H1 (cell line): ENCODE data around the gene NT5DC3. TPM values are rescaled to one million over a fixed set of nuclear protein-coding genes. Genes with fewer than 3 reads are reported as not detected.

ENCODE experiments used
- CTCF ChIA-PET: fragments of 300-600 bp; sonication (Branson Sonifier 250); formaldehyde crosslinking; loops from one replicate; lab custom pipeline; 2021; ENCODE audit not compliant: partially characterized antibody; lab: Charles Lee
- POLR2A ChIA-PET: fragments of 300-600 bp; sonication (Branson Sonifier 250); formaldehyde crosslinking; loops from one replicate; lab custom pipeline; 2021; ENCODE audit warnings: inconsistent platforms; ENCODE audit not compliant: partially characterized antibody; lab: Charles Lee
- DNase-seq, 2 experiments: peaks; one replicate each; pipeline versions ENCODE4 v3.0.0 to v3.0.0-alpha.2; 2010 to 2022; ENCODE audit warnings: low spot score in 2 of 2, low read depth in 1 of 2, mixed read lengths in 1 of 2
- FAIRE-seq: peaks from 2 replicates; lab custom pipeline; 2011; peaks lifted over from hg19 to GRCh38; lab: Jason Lieb, UNC
- H2AFZ ChIP-seq: 2 replicates; pipeline ENCODE4 v1.8.1; 2012; ENCODE audit warnings: low read length, inconsistent platforms
- H2AK5ac ChIP-seq: 2 replicates; pipeline ENCODE4 v1.6.1; 2013; ENCODE audit warnings: low read depth, low read length
- H2BK120ac ChIP-seq: replicated peaks from 2 replicates; pipeline ENCODE3; 2013; ENCODE audit warnings: low read depth, low read length, inconsistent platforms
- H2BK12ac ChIP-seq: 2 replicates; pipeline ENCODE4 v1.6.1; 2013; ENCODE audit warnings: low read depth, low read length
- H2BK15ac ChIP-seq: 2 replicates; pipeline ENCODE4 v1.6.1; 2013; ENCODE audit warnings: low read length
- H2BK20ac ChIP-seq: 2 replicates; pipeline ENCODE4 v1.6.1; 2013; ENCODE audit warnings: low read length
- H2BK5ac ChIP-seq: 2 replicates; pipeline ENCODE4 v1.6.1; 2013; ENCODE audit warnings: low read depth, low read length
- H3K14ac ChIP-seq: 2 replicates; pipeline ENCODE4 v1.6.1; 2013; ENCODE audit warnings: inconsistent platforms; ENCODE audit not compliant: insufficient read length
- H3K18ac ChIP-seq: 2 replicates; pipeline ENCODE4 v1.6.1; 2013; ENCODE audit warnings: low read length; ENCODE audit errors: extremely low read depth
- H3K23ac ChIP-seq: 2 replicates; pipeline ENCODE4 v1.6.1; 2013; ENCODE audit warnings: inconsistent platforms; ENCODE audit not compliant: insufficient read length
- H3K23me2 ChIP-seq: 2 replicates; pipeline ENCODE4 v1.6.1; 2013; ENCODE audit warnings: low read depth, low read length
- H3K27ac ChIP-seq: 2 replicates; pipeline ENCODE4 v1.6.1; 2011; ENCODE audit warnings: low read depth, low read length, inconsistent platforms
- H3K27me3 ChIP-seq, 4 experiments: replicated peaks in 1 of 4; 1 replicate in 1 of 4; 2 replicates in 3 of 4; pipeline versions ENCODE4 v1.6.1 to v1.8.1; 2011 to 2013; ENCODE audit warnings: low read length in 3 of 4, mild to moderate bottlenecking in 3 of 4, inconsistent platforms in 2 of 4, mixed read lengths in 2 of 4, moderate library complexity in 1 of 4; ENCODE audit not compliant: control insufficient read depth in 3 of 4, insufficient read depth in 3 of 4; ENCODE audit errors: extremely low read depth in 1 of 4
- H3K36me3 ChIP-seq, 4 experiments: 2 replicates each; pipeline versions ENCODE4 v1.6.1 to v1.8.1; 2011 to 2013; ENCODE audit warnings: mild to moderate bottlenecking in 4 of 4, low read length in 3 of 4, moderate library complexity in 2 of 4, control low read depth in 1 of 4, inconsistent platforms in 1 of 4; ENCODE audit not compliant: insufficient read depth in 4 of 4, control insufficient read depth in 2 of 4
- H3K4ac ChIP-seq: replicated peaks from 2 replicates; pipeline ENCODE3; 2013; ENCODE audit warnings: low read length, low read depth, mixed read lengths, inconsistent platforms; ENCODE audit not compliant: insufficient read length
- H3K4me1 ChIP-seq, 4 experiments: replicated peaks in 1 of 4; 1 replicate in 1 of 4; 2 replicates in 3 of 4; pipeline versions ENCODE4 v1.6.1 to v1.8.1; 2011 to 2013; ENCODE audit warnings: low read length in 3 of 4, inconsistent platforms in 2 of 4, mixed read lengths in 1 of 4; ENCODE audit not compliant: insufficient read depth in 4 of 4, control insufficient read depth in 3 of 4
- H3K4me2 ChIP-seq, 2 experiments: 2 replicates each; pipeline versions ENCODE4 v1.6.1 to v1.8.1; 2011 to 2013; ENCODE audit warnings: low read depth in 2 of 2, low read length in 2 of 2, control low read depth in 1 of 2, inconsistent platforms in 1 of 2, mild to moderate bottlenecking in 1 of 2; ENCODE audit not compliant: insufficient read depth in 1 of 2
- H3K4me3 ChIP-seq, 4 experiments: fragments of 200-600, 300-600 bp in 1 of 4; sonication (generic), shearing (Covaris generic), sonication (Bioruptor Twin) in 1 of 4; 2 replicates each; pipeline versions ENCODE4 v1.5.1 to v1.8.1; 2011 to 2016; ENCODE audit warnings: low read length in 4 of 4, low read depth in 3 of 4, control low read depth in 2 of 4, inconsistent platforms in 2 of 4, mild to moderate bottlenecking in 2 of 4, mixed read lengths in 1 of 4, moderate library complexity in 1 of 4; ENCODE audit not compliant: insufficient read depth in 2 of 4; ENCODE audit errors: extremely low read depth in 1 of 4
- H3K56ac ChIP-seq: replicated peaks from 2 replicates; pipeline ENCODE3; 2013; ENCODE audit warnings: low read depth, mild to moderate bottlenecking, mixed read lengths, low read length, inconsistent platforms; ENCODE audit not compliant: insufficient read length
- H3K79me1 ChIP-seq: 2 replicates; pipeline ENCODE4 v1.6.1; 2013; ENCODE audit warnings: low read depth, low read length, control low read depth
- H3K79me2 ChIP-seq, 2 experiments: 2 replicates each; pipeline versions ENCODE4 v1.6.1 to v1.8.1; 2012 to 2013; ENCODE audit warnings: low read length in 2 of 2, mild to moderate bottlenecking in 2 of 2, inconsistent platforms in 1 of 2; ENCODE audit not compliant: insufficient read depth in 2 of 2, control insufficient read depth in 1 of 2
- H3K9ac ChIP-seq, 4 experiments: replicated peaks in 1 of 4; 1 replicate in 1 of 4; 2 replicates in 3 of 4; pipeline versions ENCODE4 v1.6.1 to v1.8.1; 2011 to 2013; ENCODE audit warnings: low read depth in 3 of 4, low read length in 3 of 4, control low read depth in 2 of 4, mild to moderate bottlenecking in 2 of 4, moderate library complexity in 2 of 4, inconsistent platforms in 1 of 4; ENCODE audit errors: extremely low read depth in 1 of 4
- H3K9me3 ChIP-seq, 2 experiments: 2 replicates each; pipeline versions ENCODE4 v1.6.1 to v1.8.1; 2012 to 2013; ENCODE audit warnings: mild to moderate bottlenecking in 2 of 2, moderate library complexity in 2 of 2, control low read depth in 1 of 2, inconsistent platforms in 1 of 2, low read depth in 1 of 2, low read length in 1 of 2, mixed read lengths in 1 of 2; ENCODE audit not compliant: insufficient read depth in 2 of 2
- H4K20me1 ChIP-seq, 2 experiments: replicated peaks in 1 of 2; 2 replicates each; pipeline versions ENCODE3 to v1.8.1; 2011 to 2013; ENCODE audit warnings: inconsistent platforms in 2 of 2, low read length in 2 of 2, mild to moderate bottlenecking in 1 of 2; ENCODE audit not compliant: insufficient read depth in 2 of 2, control insufficient read depth in 1 of 2
- H4K5ac ChIP-seq: 2 replicates; pipeline ENCODE4 v1.6.1; 2013; ENCODE audit warnings: low read length, low read depth, mixed read lengths, inconsistent platforms; ENCODE audit not compliant: insufficient read length
- H4K8ac ChIP-seq: 2 replicates; pipeline ENCODE4 v1.8.0; 2013; ENCODE audit warnings: mild to moderate bottlenecking, moderate library complexity, low read length, inconsistent platforms; ENCODE audit not compliant: insufficient read depth; ENCODE audit errors: extremely low read depth
- H4K91ac ChIP-seq: replicated peaks from 2 replicates; pipeline ENCODE3; 2013; ENCODE audit warnings: low read length, mixed read lengths, inconsistent platforms; ENCODE audit not compliant: insufficient read length
- ASH2L ChIP-seq: fragments of 200-600, 300-600 bp; sonication (generic); IDR thresholded peaks from one replicate; pipeline ENCODE4 v1.7.1; 2017; ENCODE audit warnings: low read length
- ATF2 ChIP-seq: IDR thresholded peaks from 2 replicates; pipeline ENCODE4 v1.6.1; 2012; ENCODE audit warnings: low read length, inconsistent platforms
- BACH1 ChIP-seq: IDR thresholded peaks from 2 replicates; pipeline ENCODE4 v1.6.1; 2012; ENCODE audit warnings: low read length, improper control_type of control experiment
- CEBPB ChIP-seq: IDR thresholded peaks from 2 replicates; pipeline ENCODE4 v1.6.1; 2012; ENCODE audit warnings: low read depth, low read length
- FOSL1 ChIP-seq: IDR thresholded peaks from 2 replicates; pipeline ENCODE4 v1.6.1; 2011; ENCODE audit warnings: mild to moderate bottlenecking, low read depth, low read length, moderate library complexity; ENCODE audit not compliant: insufficient read depth
- GABPA ChIP-seq: IDR thresholded peaks from 2 replicates; pipeline ENCODE4 v1.6.1; 2011; ENCODE audit warnings: mild to moderate bottlenecking, low read length, moderate library complexity, borderline replicate concordance; ENCODE audit not compliant: insufficient read depth
- GTF2F1 ChIP-seq: IDR thresholded peaks from 2 replicates; pipeline ENCODE4 v1.6.1; 2012; ENCODE audit warnings: low read depth, low read length, improper control_type of control experiment, borderline replicate concordance
- HDAC2 ChIP-seq, 2 experiments: fragments of 300-600 bp in 1 of 2; sonication (generic) in 1 of 2; IDR thresholded peaks; 2 replicates each; pipeline ENCODE4 v1.6.1; 2011 to 2012; ENCODE audit warnings: low read depth in 2 of 2, low read length in 2 of 2, mild to moderate bottlenecking in 2 of 2, moderate library complexity in 2 of 2, borderline replicate concordance in 1 of 2, inconsistent platforms in 1 of 2
- JUND ChIP-seq: IDR thresholded peaks from 2 replicates; pipeline ENCODE4 v1.6.1; 2011; ENCODE audit warnings: mild to moderate bottlenecking, improper control_type of control experiment, low read length
- RXRA ChIP-seq: IDR thresholded peaks from 2 replicates; pipeline ENCODE4 v1.6.1; 2011; ENCODE audit warnings: low read depth, mild to moderate bottlenecking, low read length, moderate library complexity; ENCODE audit not compliant: insufficient read depth
- SP4 ChIP-seq: IDR thresholded peaks from 2 replicates; pipeline ENCODE4 v1.6.1; 2012; ENCODE audit warnings: low read length, inconsistent platforms
- YY1 ChIP-seq: IDR thresholded peaks from 2 replicates; pipeline ENCODE4 v1.6.1; 2011; ENCODE audit warnings: low read depth, mild to moderate bottlenecking, low read length
- WGBS, 2 experiments: shearing (Covaris generic) in 1 of 2; methylation state at CpG; one replicate each; pipeline versions ENCODE4 v1.1.6 to v1.1.7; 2013 to 2015; ENCODE audit warnings: low lambda C conversion rate in 2 of 2, mixed read lengths in 2 of 2, inconsistent platforms in 1 of 2, low coverage in 1 of 2, missing lambda C conversion rate in 1 of 2; ENCODE audit not compliant: insufficient replicate concordance in 2 of 2, insufficient coverage in 1 of 2, insufficient read length in 1 of 2; ENCODE audit errors: extremely low coverage in 1 of 2, missing lambda C conversion rate in 1 of 2; 5-methylcytosine and 5-hydroxymethylcytosine counted together
- polyA plus RNA-seq, 7 experiments: library from polyadenylated mRNA; depleted of rRNA in 3 of 7; stranded (reverse) in 5 of 7; unstranded in 2 of 7; fragments of >200 nt in 5 of 7; fragments of 200-250 nt in 2 of 7; gene quantifications; 1 replicate in 5 of 7; 2 replicates in 1 of 7; 4 replicates in 1 of 7; pipeline versions ENCODE4 v1.2.1 to v1.2.3, GENCODE V29; 2011 to 2013; ENCODE audit warnings: missing spikeins in 2 of 7, mixed read lengths in 2 of 7
- total RNA-seq: library from RNA; stranded (reverse); fragmentation: NEBNext Ultra II Directional; extraction: Animal tissue kit (Norgen Biotek cat#: 25700); gene quantifications from 2 replicates; pipeline ENCODE4 v1.2.1, GENCODE V29; 2021

Gene NT5DC3
- total and polyA plus RNA-seq, 2 of the 8 experiments (the other 6 are each of a cell fraction or from before 2014, with no cell fraction given) = 5.4 to 14.8 TPM

GRCh38 chr12:103858335-103858734, 17.3 kb upstream of the NT5DC3 start:
- Histone ChIP-seq H4K91ac (no peak overlapping the region), H3K23ac (no peak overlapping the region), H3K79me2 (no peaks in the 10 kb centered on the region), H4K20me1 (no peaks in the 10 kb centered on the region), H2BK12ac (no peak overlapping the region), H3K9me3 (no peaks in the 10 kb centered on the region), H4K5ac (no peak overlapping the region), H2BK5ac (no peak overlapping the region), H3K4me3 (no peak overlapping the region), H2BK15ac (no peak overlapping the region), H2AFZ (no peak overlapping the region), H3K9ac (no peak overlapping the region), H3K14ac (no peak overlapping the region), H3K56ac (no peak overlapping the region), H3K18ac (no peak overlapping the region), H3K4ac (no peak overlapping the region), H3K27me3 (no peaks in the 10 kb centered on the region), H2BK120ac (no peak overlapping the region), H3K4me2 (no peak overlapping the region), H3K4me1 (no peaks in the 10 kb centered on the region), H2AK5ac (no peak overlapping the region), H3K23me2 (no peaks in the 10 kb centered on the region), H2BK20ac (no peak overlapping the region), H3K27ac (no peak overlapping the region), H4K8ac (no peak overlapping the region), H3K79me1 (no peaks in the 10 kb centered on the region), H3K36me3 (no peaks in the 10 kb centered on the region)
- ChIA-PET CTCF (interaction anchor here (0.7 to 2.2 kb wide), 2 partner anchors 20 to 1195 kb away, joined by 3 to 6 read pairs; no protein-coding TSS in a partner anchor), POLR2A (no interaction called here)
- whole genome bisulfite sequencing, 2 experiments = 87% methylated on average over 8 of the region's 8 CpGs; no CpG with 5 or more reads in 1 of the 2 experiments
- TF ChIP-seq JUND = no peak
- TF ChIP-seq ASH2L = no peak
- TF ChIP-seq SP4 = no peak
- TF ChIP-seq HDAC2 (IDR thresholded peaks at IDR 0.05; ENCODE audit: borderline replicate concordance in 1 of 2, low read depth in 2 of 2, low read length in 2 of 2) = no peak
- TF ChIP-seq BACH1 = no peak
- no peak for TF ChIP-seq ATF2
- no peak for TF ChIP-seq GABPA
- no peak for TF ChIP-seq CEBPB
- TF ChIP-seq GTF2F1 = no peak
- TF ChIP-seq RXRA = no peak
- no peak for TF ChIP-seq YY1
- TF ChIP-seq FOSL1 = no peak
- FAIRE-seq (no peak), DNase-seq (no peak)
